LNCAP (cell line): ENCODE measurements around the gene IL1F10.

Experiments
- TF ChIP-seq, protein P1 (sequence below): fragments of 450-650 bp; IDR thresholded peaks from 2 replicates; pipeline ENCODE4 v1.5.1; 2017; ENCODE audit warnings: mild to moderate bottlenecking

The IL1F10 gene

DNA sequence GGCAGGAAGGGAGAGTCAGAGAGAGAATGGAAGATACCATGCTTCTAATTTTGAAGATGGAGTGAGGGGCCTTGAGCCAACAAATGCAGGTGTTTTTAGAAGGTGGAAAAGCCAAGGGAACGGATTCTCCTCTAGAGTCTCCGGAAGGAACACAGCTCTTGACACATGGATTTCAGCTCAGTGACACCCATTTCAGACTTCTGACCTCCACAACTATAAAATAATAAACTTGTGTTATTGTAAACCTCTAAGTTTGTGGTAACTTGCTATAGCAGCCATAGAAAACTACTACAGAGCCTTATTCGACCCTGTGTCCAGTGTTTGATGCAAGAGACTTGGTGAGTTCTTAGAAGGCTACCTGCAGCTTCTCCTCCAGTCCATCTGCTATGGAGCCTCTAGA is 7.8 kb downstream of the IL1F10 start:
- TF ChIP-seq, protein P1, sequence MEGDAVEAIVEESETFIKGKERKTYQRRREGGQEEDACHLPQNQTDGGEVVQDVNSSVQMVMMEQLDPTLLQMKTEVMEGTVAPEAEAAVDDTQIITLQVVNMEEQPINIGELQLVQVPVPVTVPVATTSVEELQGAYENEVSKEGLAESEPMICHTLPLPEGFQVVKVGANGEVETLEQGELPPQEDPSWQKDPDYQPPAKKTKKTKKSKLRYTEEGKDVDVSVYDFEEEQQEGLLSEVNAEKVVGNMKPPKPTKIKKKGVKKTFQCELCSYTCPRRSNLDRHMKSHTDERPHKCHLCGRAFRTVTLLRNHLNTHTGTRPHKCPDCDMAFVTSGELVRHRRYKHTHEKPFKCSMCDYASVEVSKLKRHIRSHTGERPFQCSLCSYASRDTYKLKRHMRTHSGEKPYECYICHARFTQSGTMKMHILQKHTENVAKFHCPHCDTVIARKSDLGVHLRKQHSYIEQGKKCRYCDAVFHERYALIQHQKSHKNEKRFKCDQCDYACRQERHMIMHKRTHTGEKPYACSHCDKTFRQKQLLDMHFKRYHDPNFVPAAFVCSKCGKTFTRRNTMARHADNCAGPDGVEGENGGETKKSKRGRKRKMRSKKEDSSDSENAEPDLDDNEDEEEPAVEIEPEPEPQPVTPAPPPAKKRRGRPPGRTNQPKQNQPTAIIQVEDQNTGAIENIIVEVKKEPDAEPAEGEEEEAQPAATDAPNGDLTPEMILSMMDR, result no peak

DNA sequence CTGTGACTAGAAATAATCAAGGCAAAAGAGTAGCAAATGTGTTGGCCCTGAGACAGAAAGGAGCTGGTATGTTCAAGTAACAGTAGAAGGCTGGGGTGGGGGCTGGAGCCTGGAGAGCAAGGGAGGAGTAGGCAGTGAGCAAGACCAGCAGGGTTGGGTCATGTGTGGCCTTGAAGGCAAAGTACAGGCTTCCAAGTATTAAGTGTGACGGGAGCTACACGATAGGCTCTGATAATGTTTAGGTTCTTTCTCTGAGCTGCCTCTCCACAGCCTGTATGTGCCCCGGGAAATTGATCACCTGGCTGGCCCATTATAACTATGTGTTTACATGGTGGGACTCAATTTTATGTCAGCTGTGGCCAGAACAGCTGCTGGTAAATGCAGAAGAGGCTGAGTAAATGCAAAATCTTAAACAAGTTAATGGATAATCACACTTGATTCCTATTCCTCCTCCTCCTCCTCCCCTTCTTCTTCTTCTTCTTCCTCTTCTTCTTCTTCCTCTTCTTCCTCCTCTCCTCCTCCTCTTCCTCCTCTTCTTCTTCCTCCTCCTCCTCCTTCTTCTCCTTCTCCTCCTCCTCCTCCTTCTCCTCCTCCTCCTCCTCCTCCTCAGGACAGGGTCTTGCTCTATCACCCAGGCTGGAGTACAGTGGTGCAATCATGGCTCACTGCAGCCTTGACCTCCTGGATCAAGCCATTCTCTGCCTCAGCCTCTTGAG is 9.3 kb downstream of the IL1F10 start:
- TF ChIP-seq, protein P1, result no peak

DNA sequence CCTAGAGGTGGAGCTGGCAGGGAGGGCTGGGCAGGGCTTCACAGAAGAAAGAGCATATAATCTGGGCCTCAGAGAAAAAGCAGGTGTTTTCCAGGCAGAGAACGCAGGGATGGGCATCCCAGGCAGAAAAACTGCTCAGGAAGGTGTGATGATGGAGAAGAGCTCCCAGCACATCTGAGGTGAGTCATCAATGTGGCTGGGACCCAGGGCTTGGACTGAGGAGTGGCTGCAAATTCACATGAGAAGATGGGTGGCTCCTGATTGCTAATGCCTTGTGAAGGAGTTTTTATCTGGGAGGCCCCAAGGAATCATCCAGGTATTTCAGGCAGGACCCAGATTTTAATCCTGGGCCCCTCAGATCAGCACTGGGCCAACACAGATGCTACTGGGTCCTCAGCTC is 10.2 kb downstream of the IL1F10 start:
- TF ChIP-seq, protein P1, result no peak

DNA sequence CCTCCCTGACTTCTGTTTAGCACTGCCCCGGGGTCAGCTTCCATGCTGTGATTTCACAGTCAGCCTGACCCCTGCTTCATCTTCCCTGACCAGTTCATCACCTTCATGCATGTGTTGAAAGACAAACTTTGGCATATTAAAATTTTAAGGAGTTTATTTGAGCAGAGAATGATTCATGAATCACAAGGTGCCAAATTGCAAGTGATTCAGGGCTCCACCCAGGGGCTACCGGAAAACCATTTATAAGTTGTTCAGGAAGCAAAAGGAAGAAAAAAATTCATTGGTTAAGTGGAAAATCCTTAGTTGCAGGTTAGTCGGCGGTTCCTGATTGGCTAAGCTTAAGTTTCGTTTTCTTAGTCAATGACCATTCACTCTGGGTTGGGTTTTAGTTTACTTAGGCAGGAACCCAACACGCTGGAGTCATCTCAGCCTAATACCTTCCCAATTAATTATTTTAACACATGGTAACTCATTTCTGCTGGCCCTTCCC is 10.6 kb downstream of the IL1F10 start:
- TF ChIP-seq, protein P1, result no peak

DNA sequence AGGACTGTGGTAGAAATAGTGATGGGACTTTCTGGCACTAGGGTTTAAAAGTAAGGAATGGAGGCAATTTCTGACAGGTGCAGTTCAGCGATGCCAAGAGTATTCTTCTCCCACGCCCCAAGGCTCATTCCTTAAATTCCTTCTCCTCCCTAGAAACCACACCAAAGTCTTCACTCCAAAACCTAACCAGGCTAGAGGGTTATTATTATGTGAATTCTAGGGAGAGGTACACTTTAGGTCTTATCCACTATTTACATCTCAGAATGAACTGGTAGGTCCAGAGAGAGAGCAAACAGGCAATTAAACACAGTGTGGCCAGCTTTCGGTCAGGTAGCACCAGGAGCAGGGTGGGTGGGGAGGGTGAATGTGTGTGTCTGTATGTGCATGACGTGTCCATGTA is 11.4 kb downstream of the IL1F10 start:
- TF ChIP-seq, protein P1, result no peak

DNA sequence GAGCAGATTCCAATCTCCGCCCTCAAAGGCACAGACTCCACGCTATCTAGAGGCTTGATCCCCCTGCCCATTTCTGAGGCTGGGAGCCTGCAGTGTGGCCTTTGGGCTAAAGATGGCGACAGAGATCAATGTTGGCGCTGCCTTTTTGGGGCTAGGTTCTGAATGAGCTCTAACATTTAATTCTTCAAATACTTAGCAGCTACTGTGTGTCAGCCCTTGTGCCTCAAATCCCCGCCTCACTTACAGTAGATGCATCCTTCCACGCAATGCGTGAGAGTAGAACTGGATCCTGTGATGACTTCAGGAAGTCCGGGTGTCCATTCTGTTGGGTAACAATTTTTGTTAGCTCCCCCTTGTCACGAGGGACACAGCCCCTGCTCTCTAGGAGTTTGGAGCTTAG is 12.4 kb downstream of the IL1F10 start:
- TF ChIP-seq, protein P1, result peak; percentile 72

DNA sequence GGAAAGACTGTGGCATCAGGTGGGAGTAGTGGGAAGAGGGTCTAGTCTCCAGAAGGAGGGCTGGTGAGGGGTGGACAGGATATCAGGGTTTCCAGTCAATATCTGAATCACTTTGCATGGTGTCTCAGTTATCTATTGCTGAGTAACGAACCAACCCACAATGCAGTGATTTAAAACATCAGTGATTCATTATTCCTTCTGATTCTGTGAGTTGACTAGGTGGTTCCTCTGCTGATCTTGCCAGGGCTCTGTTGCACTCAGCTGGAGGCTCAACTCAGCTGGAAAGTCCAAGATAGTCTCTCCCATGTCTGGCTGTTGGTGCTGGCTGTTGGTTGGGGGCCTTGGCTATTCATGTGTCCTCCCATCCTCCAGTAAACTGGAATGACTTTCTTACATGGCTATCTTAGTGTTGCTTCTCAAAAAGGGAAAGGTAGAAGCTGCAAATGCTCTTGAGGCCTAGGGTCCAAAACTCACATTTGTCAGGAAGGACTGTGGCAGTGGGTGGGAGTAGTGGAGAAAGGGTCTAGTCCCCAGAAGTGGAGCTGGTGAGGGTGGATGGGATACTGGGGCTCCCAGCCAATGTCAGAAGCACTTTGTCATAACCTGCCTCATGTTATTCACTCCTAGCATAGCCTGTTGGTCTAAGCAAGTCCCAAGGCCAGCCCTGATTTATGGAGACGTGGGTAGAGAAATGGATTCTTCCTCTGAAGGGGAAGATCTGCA is 13.9 kb downstream of the IL1F10 start:
- TF ChIP-seq, protein P1, result no peak
